NCI-H2171 (cell line): ENCODE data around the gene THAP7.

Source experiments
- DNase-seq: peaks from one replicate; lab custom pipeline; 2025; lab: John Stamatoyannopoulos, UW

THAP7 gene

GRCh38 chr22:21030621-21031544 lies 29.0 kb upstream of the THAP7 start:
- DNase-seq: no peak

- no peak for DNase-seq
These were observed 28.1 kb upstream of the THAP7 start for GRCh38 chr22:21030032-21030431.

GRCh38 chr22:21029486-21030025 lies 27.6 kb upstream of the THAP7 start:
- DNase-seq: no peak

DNA sequence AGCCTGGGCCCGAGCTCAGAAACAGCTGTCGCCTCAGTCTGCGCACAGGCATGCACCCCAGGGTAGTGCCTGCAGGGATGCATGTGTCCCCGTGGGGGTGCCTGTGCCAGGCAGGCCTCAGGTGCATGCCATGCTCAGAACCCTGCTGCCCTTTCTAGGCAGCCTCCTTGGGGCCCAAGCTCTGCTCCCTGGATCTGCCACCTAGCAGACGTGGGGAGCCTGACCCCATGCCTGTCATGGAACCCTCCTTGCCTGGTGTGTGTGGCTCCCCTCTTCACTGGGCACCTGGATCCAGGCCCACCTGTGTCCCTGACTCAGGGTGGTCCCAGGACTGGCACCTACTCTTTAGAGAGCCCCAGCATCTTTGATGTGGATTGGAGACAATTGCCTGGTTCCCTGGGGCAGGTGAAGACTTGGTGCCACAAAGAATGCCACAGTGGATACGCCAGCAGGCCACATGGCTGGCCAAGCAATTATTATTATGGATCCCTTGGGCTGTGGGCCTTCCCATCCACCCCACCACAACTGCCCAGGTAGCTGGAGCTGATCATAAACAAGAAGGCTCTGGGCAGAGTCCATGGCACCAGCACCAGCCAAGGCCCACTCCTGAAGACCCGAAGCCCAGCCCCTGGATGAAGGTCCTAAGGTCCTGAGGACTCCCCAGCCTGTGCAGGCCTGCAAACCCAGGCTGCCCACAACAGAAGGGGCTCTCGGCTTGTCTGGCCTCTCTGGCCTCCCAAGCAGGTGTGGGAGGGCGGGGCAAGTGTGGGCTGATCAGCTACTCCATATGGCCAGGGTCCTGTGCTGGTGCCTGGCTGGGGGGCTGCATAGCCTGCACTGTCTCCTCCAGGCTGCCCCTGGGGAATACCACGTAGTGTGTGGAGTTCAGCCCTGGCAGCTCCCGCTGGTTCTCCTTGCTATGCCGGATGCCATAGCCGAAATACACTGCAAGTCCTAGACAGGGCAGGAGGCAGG lies 26.6 kb upstream of the THAP7 start:
- peak; percentile 56 for DNase-seq

DNA sequence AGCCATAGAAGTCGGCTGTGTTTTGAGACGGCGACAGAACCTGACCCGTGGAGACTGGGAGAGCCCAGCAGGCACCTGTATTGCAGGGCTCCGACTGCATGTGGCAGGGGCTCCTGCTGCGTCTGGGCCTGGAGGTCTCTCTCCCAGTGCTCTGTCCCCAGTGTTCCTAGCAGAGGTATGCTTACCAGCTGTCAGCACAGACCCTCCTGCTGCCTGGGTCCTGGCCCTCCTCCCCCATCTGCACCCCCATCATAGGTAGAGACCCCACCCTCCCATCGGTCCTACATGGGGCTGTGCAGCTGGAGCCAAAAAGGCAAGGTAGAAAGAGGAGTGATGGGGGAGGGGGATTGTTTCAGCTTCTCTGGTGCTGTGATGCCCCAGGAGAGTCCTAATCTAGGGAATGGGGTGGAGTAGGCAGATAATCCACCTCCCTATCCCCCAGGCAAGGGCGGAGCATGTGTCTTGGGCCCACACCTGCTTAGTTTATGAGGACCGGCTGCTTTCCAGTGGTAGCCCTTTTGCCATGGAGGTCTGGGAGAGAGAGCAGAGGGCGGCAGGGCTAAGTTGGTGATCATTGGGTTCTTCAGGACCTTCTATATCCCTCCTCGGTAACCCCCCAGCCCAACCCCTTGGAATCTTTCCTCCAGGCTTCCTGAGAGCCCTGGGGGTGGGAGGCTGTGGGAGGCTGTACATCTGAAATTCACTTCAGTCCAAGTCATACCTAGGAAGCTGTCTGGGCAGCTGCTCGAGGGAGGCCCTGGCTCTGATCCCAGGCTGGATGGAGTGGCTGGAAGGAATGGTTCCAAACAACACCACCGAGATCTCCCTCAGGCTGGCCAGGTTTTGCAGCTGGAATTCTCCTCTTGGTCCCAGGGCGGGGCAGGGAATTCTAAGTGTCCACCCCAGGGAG lies 25.1 kb upstream of the THAP7 start:
- peak; percentile 67 for DNase-seq

DNA sequence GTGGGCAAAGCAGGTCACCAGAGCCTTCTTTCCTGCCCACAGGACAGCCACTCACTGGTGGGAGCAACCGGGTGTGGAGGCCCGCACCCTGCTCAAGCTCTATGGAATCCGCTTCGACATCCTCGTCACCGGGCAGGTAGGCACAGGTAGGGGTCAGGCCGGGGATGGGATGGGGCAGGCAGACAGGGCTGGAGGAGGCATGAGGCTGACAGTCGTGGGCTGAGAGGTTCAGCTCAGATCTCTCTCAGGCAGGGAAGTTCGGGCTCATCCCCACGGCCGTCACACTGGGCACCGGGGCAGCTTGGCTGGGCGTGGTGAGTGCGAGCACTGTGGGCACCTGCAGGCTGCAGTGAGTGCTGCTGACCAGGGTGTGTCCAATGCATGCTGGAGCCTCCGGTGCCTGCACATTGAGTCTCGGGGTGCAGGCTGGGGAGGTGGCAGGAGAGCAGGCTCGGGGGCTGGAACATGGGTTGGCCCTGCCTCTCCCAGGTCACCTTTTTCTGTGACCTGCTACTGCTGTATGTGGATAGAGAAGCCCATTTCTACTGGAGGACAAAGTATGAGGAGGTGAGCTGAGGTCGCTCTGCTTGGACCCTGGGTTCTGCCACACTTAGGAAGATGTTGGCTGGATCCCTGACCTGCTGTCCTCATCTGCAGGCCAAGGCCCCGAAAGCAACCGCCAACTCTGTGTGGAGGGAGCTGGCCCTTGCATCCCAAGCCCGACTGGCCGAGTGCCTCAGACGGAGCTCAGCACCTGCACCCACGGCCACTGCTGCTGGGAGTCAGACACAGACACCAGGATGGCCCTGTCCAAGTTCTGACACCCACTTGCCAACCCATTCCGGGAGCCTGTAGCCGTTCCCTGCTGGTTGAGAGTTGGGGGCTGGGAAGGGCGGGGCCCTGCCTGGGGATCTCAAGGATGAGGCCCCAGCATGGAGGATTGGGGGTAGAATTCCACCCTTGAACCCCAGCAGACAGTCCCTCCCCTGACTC lies 24.1 kb upstream of the THAP7 start:
- no peak for DNase-seq

DNA sequence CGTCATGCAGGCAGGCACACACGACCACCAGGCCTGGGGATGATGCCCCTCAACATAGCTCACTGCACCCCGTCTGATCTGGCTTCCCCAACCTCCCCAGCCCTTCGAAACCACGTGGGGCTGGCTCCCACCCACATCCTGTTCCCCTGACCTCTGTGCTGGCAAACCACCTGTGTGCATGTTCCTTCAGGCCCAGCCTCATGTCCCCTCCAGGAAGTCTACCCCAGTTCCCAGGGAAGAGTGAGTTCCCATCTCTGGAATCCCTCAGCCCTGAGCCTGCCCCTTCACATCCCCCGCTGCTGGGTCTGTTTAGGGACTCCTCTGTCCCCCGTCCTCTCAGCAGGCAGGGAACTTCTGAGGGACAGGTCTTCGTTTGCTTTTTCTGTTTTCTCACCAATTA lies 23.3 kb upstream of the THAP7 start:
- DNase-seq: no peak

DNA sequence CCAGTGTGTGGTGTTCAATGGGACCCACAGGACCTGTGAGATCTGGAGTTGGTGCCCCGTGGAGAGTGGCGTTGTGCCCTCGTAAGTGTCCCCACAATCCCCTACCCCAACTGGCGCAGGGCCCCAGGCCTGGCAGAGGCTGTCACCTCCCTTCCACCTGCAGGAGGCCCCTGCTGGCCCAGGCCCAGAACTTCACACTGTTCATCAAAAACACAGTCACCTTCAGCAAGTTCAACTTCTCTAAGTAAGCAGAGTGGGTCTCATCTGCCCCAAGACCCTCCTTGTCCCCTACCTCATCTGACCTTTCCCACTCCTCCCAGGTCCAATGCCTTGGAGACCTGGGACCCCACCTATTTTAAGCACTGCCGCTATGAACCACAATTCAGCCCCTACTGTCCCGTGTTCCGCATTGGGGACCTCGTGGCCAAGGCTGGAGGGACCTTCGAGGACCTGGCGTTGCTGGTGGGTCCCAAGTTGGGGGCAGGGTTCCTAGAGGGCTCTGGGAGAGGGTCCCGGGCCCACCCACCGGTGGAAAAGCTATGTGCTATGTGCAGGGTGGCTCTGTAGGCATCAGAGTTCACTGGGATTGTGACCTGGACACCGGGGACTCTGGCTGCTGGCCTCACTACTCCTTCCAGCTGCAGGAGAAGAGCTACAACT lies 21.2 kb upstream of the THAP7 start:
- no peak for DNase-seq

GRCh38 chr22:21022507-21022906 lies 20.6 kb upstream of the THAP7 start:
- no peak for DNase-seq

DNA sequence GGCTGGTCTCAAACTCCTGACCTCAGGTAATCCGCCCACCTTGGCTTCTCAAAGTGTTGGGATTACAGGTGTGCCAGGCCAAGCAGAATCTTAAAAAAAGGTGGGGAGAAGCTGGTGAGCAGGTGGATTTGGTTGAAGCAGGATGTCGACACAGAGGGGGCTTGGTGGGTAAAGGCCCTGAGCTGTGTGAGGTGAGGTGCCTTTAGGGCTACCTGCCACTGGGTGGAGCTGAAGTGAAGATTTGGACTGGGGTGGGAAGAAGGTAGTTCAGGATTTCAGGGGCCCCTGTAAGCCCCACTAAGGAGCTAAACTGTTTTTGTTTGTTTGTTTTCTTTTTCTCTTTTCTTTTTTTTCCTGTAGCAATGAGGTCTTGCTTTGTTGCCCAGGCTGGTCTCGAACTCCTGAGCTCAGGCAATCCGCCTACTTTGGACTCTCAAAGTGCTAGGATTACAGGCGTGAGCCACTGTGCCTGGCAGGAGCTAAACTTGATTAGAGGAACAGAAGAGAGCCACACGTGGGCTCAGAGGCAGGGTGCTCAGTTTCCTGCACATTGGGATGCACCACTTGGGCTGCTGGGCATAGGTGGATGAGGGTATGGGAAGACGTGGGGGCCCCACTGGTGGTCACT lies 19.0 kb upstream of the THAP7 start:
- no peak for DNase-seq

- DNase-seq: no peak
These were observed 16.4 kb upstream of the THAP7 start for GRCh38 chr22:21018314-21018713.

GRCh38 chr22:21016644-21017420 lies 14.9 kb upstream of the THAP7 start:
- DNase-seq: no peak

DNA sequence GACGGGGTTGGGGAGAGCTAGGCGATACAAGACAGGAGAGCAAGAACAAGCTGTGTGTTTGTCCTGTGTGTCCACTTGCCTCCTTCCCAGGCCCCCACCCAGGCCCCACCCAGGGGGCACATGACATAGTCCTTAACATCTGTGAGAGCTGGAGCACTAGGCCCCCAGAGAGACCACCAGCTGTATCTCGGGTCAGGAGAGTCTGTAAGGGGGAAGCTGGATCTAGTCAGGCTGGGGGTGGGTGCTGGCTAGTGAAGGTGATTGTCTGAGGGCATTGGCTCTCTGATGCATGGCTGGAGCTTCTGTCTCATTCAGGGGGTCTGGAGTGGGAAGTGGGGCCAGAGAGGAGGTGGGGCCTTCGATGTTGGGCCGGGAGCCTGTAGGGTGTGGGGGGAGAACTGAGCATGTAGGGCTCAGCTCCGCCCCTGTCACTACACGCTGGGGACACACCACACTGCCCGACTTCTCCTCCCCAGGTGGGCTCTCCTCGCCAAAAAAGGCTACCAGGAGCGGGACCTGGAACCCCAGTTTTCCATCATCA lies 13.6 kb upstream of the THAP7 start:
- DNase-seq: no peak

- no peak for DNase-seq
These were observed 13.0 kb upstream of the THAP7 start, which contains the start of gene P2RX6 for GRCh38 chr22:21014726-21015465. TSS of gene P2RX6 (plus strand) at chr22:21015165. CDS start at chr22:21015175, 10 bp downstream.

GRCh38 chr22:21014202-21014725 lies 12.3 kb upstream of the THAP7 start:
- DNase-seq: peak; percentile 96

GRCh38 chr22:21013657-21014201 lies 11.8 kb upstream of the THAP7 start:
- DNase-seq: peak; percentile 30
